Endothelial cell (in vitro differentiated cells): Measurements from ENCODE around the gene TMEM176B. TPM values are rescaled to one million over a fixed set of nuclear protein-coding genes. Genes with fewer than 3 reads are reported as not detected.

Experiments used
- DNase-seq: peaks from one replicate; pipeline ENCODE4 v3.0.0; 2021; ENCODE audit warnings: low spot score
- H3K27ac Mint-ChIP-seq: one replicate; pipeline ENCODE4 v1.8.0; 2021; ENCODE audit warnings: mixed read lengths, inconsistent platforms; ENCODE audit not compliant: unreplicated experiment
- H3K27me3 Mint-ChIP-seq: one replicate; pipeline ENCODE4 v1.8.0; 2021; ENCODE audit warnings: mild to moderate bottlenecking, moderate library complexity, mixed read lengths, inconsistent platforms; ENCODE audit not compliant: unreplicated experiment
- H3K36me3 Mint-ChIP-seq: one replicate; pipeline ENCODE4 v1.8.0; 2021; ENCODE audit warnings: mild to moderate bottlenecking, low read depth, mixed read lengths, inconsistent platforms; ENCODE audit not compliant: unreplicated experiment
- H3K4me1 Mint-ChIP-seq: one replicate; pipeline ENCODE4 v1.8.0; 2021; ENCODE audit warnings: mild to moderate bottlenecking, mixed read lengths, inconsistent platforms; ENCODE audit not compliant: unreplicated experiment
- H3K4me3 Mint-ChIP-seq: one replicate; pipeline ENCODE4 v1.8.0; 2021; ENCODE audit warnings: mild to moderate bottlenecking, mixed read lengths, inconsistent platforms; ENCODE audit not compliant: unreplicated experiment
- H3K9me3 Mint-ChIP-seq: one replicate; pipeline ENCODE4 v1.8.0; 2021; ENCODE audit warnings: mixed read lengths, inconsistent platforms; ENCODE audit not compliant: unreplicated experiment
- CTCF ChIP-seq: fragments of 200-600 bp; sonication (generic); IDR thresholded peaks from one replicate; pipeline ENCODE4 v1.5.0; 2021; ENCODE audit warnings: antibody characterized with exemption; ENCODE audit not compliant: unreplicated experiment
- total RNA-seq: library from RNA; stranded (reverse); fragmentation: NEBNext Ultra II Directional; extraction: Animal tissue kit (Norgen Biotek cat#: 25700); gene quantifications from one replicate; pipeline ENCODE4 v1.2.1, GENCODE V29; 2021; ENCODE audit not compliant: unreplicated experiment

TMEM176B gene
- total RNA-seq, 1 donor from 2014 or later, result 1.4 TPM

- Mint-ChIP-seq H3K9me3 (no peaks in the 10 kb centered on the region), H3K27me3 (peaks cover 4% of the 10 kb centered on the region), H3K4me3 (no peak overlapping the region), H3K36me3 (peaks cover 4% of the 10 kb centered on the region), H3K27ac (no peak overlapping the region), H3K4me1 (peaks cover 5% of the 10 kb centered on the region)
- no peak for DNase-seq
- TF ChIP-seq CTCF, result no peak
These were observed 28.2 kb upstream of the TMEM176B start for GRCh38 chr7:150828384-150828783.

GRCh38 chr7:150826061-150826849, 26.1 kb upstream of the TMEM176B start:
- Mint-ChIP-seq H3K27ac (no peak overlapping the region), H3K4me1 (peaks cover 5% of the 10 kb centered on the region), H3K4me3 (no peak overlapping the region), H3K9me3 (no peaks in the 10 kb centered on the region), H3K36me3 (peaks cover 4% of the 10 kb centered on the region), H3K27me3 (peaks cover 4% of the 10 kb centered on the region)
- no peak for DNase-seq
- no peak for TF ChIP-seq CTCF

GRCh38 chr7:150824379-150825177, 24.4 kb upstream of the TMEM176B start:
- TF ChIP-seq CTCF, result no peak
- H3K36me3 Mint-ChIP-seq, result peaks cover 4% of the 10 kb centered on the region
- H3K9me3 Mint-ChIP-seq, result no peaks in the 10 kb centered on the region
- H3K4me1 Mint-ChIP-seq, result peaks cover 5% of the 10 kb centered on the region
- H3K4me3 Mint-ChIP-seq, result no peak overlapping the region
- H3K27ac Mint-ChIP-seq, result no peak overlapping the region
- H3K27me3 Mint-ChIP-seq, result peaks cover 4% of the 10 kb centered on the region
- no peak for DNase-seq

DNA sequence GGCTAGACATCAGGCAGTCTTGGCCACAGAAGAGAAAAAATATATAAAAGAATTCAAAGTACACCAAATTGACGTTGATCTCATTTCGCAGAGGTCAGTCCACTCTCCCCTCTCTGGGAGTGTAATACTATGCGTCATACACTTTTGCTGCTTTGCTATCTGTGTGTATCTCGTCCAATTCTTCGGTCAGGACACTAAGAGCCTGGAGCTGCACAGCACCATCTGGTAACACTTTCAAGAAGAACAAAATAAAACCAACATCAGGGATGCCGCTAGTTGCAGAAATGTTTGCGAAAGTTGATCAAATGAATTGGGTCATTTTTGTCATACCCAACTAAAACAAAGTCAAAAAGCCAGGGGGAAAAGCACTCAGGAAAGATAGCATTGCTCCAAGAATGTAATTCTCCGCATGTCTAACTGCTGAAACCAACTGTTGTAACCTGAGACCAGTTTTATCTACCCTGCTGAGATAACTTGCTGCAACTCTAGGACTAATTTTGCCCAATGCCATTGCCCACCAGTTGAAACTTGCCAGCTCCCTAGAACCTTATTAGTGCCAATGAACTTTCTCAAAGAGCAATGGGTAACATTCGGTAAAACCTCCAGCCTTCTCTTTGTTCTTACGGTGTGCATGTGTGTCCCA, 23.4 kb upstream of the TMEM176B start:
- Mint-ChIP-seq H3K36me3 (peaks cover 4% of the 10 kb centered on the region), H3K4me1 (peaks cover 5% of the 10 kb centered on the region), H3K27me3 (peaks cover 4% of the 10 kb centered on the region), H3K9me3 (no peaks in the 10 kb centered on the region), H3K27ac (no peak overlapping the region), H3K4me3 (no peak overlapping the region)
- no peak for TF ChIP-seq CTCF
- no peak for DNase-seq
